Measurements from ENCODE around the gene CCDC88A.
"Not testable (repeated sequence)": the region's sequence is repeated elsewhere in the genome, so short reads cannot be mapped to it uniquely, and the experiment has no call there.

CCDC88A gene

GRCh38 chr2:55282110-55282917, 137.3 kb downstream of the CCDC88A start:
- peak; percentile 84 to 90 for DNase-seq

GRCh38 chr2:55280851-55281546, 138.7 kb downstream of the CCDC88A start:
- not testable (repeated sequence) for DNase-seq

- DNase-seq = not testable (repeated sequence)
These were observed 139.7 kb downstream of the CCDC88A start for GRCh38 chr2:55279859-55280424.

GRCh38 chr2:55279214-55279835, 140.3 kb downstream of the CCDC88A start:
- not testable (repeated sequence) for DNase-seq

GRCh38 chr2:55277310-55277709, 142.3 kb downstream of the CCDC88A start:
- no peak for DNase-seq

- not testable (repeated sequence) for DNase-seq
These were observed 145.3 kb downstream of the CCDC88A start for GRCh38 chr2:55274346-55274745.

GRCh38 chr2:55269645-55269990, 150.0 kb downstream of the CCDC88A start:
- no peak for DNase-seq

- DNase-seq = peak; percentile 92 to 98
These were observed 150.6 kb downstream of the CCDC88A start, which contains the start of gene MTIF2 for GRCh38 chr2:55268907-55269644. TSS of gene MTIF2 (minus strand) at chr2:55269231. CDS start at chr2:55263858, 5,373 bp downstream.

GRCh38 chr2:55268288-55268906, 151.3 kb downstream of the CCDC88A start:
- DNase-seq = no peak

GRCh38 chr2:55259586-55259985, 160.1 kb downstream of the CCDC88A start:
- DNase-seq = not testable (repeated sequence)

- DNase-seq = no peak
These were observed 166.8 kb downstream of the CCDC88A start for GRCh38 chr2:55252832-55253231.

GRCh38 chr2:55247025-55247424, 172.6 kb downstream of the CCDC88A start:
- no peak for DNase-seq

- DNase-seq = no peak
These were observed 174.2 kb downstream of the CCDC88A start for GRCh38 chr2:55245411-55245810.

GRCh38 chr2:55242617-55243016, 177.0 kb downstream of the CCDC88A start:
- no peak for DNase-seq

GRCh38 chr2:55241582-55241981, 178.1 kb downstream of the CCDC88A start:
- not testable (repeated sequence) for DNase-seq

- peak; percentile 21 to 61 for DNase-seq
These were observed 179.9 kb downstream of the CCDC88A start for GRCh38 chr2:55239656-55240222.

Data from NCI-H2081 (cell line).